K562 (cell line): ENCODE measurements around the gene ABHD8. TPM values are rescaled to one million over a fixed set of nuclear protein-coding genes. Genes with fewer than 3 reads are reported as not detected.

ENCODE experiments used
- ERF ChIP-seq: fragments of 450-650 bp; formaldehyde crosslinking; IDR thresholded peaks from 2 replicates; pipeline ENCODE4 v1.4.0; 2020; ENCODE audit warnings: mild to moderate bottlenecking, mixed read lengths
- JUN ChIP-seq, 2 experiments: sonication (generic) in 1 of 2; formaldehyde crosslinking in 1 of 2; IDR thresholded peaks; 2 replicates each; pipeline versions ENCODE4 v1.6.1 to v1.8.0; 2012 to 2022; ENCODE audit warnings: borderline replicate concordance in 2 of 2, mild to moderate bottlenecking in 2 of 2, improper control_type of control experiment in 1 of 2, low read depth in 1 of 2, low read length in 1 of 2, missing genetic modification reagents in 1 of 2
- TAF9B ChIP-seq: fragments of 450-650 bp; IDR thresholded peaks from 2 replicates; pipeline ENCODE4 v1.6.1; 2018; ENCODE audit warnings: mild to moderate bottlenecking; ENCODE audit not compliant: partially characterized antibody
- ZBTB1 ChIP-seq: sonication (generic); formaldehyde crosslinking; IDR thresholded peaks from 2 replicates; pipeline ENCODE4 v1.8.1; 2023; ENCODE audit warnings: missing genetic modification reagents, low read depth, mild to moderate bottlenecking, borderline replicate concordance
- ZNF184 ChIP-seq: sonication (generic); formaldehyde crosslinking; IDR thresholded peaks from 2 replicates; pipeline ENCODE4 v1.5.0; 2020; ENCODE audit warnings: missing genetic modification reagents
- ZNF263 ChIP-seq: sonication (generic); formaldehyde crosslinking; IDR thresholded peaks from 2 replicates; pipeline ENCODE4 v1.8.0; 2022; ENCODE audit warnings: mild to moderate bottlenecking, missing genetic modification reagents, borderline replicate concordance
- ZNF407 ChIP-seq: fragments of 450-650 bp; IDR thresholded peaks from 2 replicates; pipeline ENCODE4 v1.6.1; 2016; ENCODE audit warnings: low read depth
- polyA plus RNA-seq, 8 experiments: library from polyadenylated mRNA; depleted of rRNA in 4 of 8; stranded (reverse) in 5 of 8; unstranded in 3 of 8; fragments of >200 nt; fragmentation: Nextera tagmentation in 2 of 8; fragmentation: Illumina TruSeq in 1 of 8; extraction: Ambion mirVana in 2 of 8; extraction: Trizol in 1 of 8; gene quantifications; 2 replicates each; pipeline versions ENCODE4 v1.2.1 to v1.2.3, GENCODE V29; 2011 to 2014; ENCODE audit warnings: inconsistent platforms in 1 of 8, missing spikeins in 1 of 8
- total RNA-seq, 7 experiments: library from RNA; depleted of rRNA in 6 of 7; stranded (reverse); fragments of >200 nt in 6 of 7; fragmentation: Illumina TruSeq in 2 of 7; extraction: Trizol in 2 of 7; gene quantifications; 2 replicates each; pipeline versions ENCODE4 v1.2.1 to v1.2.3, GENCODE V29; 2011 to 2021; ENCODE audit warnings: low replicate concordance in 1 of 7
- TF ChIP-seq, protein P1 (sequence below): fragments of 250-450 bp; sonication (Bioruptor Pico); IDR thresholded peaks from 2 replicates; pipeline ENCODE4 v1.8.0; 2022; ENCODE audit warnings: inconsistent platforms
- TF ChIP-seq, protein P2 (sequence below): fragments of 250-450 bp; sonication (Bioruptor Pico); IDR thresholded peaks from 2 replicates; pipeline ENCODE4 v1.8.0; 2021; ENCODE audit warnings: mild to moderate bottlenecking, moderate library complexity
- TF ChIP-seq, protein P3 (sequence below), 2 experiments: IDR thresholded peaks; 2 replicates each; pipeline ENCODE4 v1.6.1; 2012; ENCODE audit warnings: improper control_type of control experiment in 2 of 2, low read depth in 2 of 2, low read length in 2 of 2, borderline replicate concordance in 1 of 2

The ABHD8 gene
- total and polyA plus RNA-seq, 9 of the 15 experiments (the other 6 are each of a cell fraction or from before 2014, with no cell fraction given) = 0.04 to 6.6 (median 2.0) TPM; not detected in 1

DNA sequence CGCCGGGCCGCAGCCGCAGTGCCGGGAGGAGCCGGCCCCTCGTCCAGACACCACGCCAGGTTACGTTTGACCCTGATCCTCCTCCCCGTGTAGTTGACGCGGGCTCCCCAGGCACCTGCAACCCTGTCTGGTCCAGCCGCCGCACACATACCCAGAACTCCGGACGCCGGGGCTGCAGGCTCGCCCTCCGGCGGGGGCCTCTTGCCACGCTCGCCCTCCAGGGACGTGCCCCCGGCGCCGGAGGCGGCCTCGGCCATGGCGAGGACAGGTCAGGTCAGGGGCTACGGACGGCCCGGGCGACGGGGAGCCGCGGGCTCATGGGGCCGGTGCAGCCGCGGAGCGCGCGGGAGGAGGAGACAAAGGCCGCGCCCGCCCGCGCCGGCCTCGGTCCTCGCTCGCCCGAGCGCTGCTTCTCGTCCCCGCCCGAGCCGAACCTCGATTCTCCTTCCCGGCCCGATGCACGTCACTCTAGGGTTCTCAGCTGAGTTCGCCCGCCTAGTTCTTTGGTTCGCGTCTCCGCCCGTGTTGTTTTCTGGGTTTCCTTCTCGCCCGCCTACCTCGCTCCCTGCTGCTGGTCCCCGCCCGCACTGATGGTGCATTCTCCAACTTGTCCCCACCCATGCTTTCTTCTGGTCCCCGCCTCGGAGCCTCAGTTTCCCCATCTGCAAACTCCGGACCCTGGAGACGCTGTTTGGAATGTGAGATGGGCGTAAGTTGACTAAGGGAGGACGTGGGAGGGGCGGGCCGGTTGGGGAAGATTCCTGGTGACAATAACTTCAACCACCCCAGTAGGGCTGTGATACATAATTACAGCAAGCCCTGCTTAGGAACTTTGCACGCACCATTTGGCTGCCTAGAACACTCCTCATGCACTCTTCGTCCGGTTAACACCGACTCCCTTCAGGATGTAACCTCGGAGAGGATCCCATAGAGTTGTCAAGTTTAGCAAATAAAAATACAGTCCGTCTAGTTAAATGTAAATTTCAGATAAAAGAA lies 31.5 kb upstream of the ABHD8 start, which contains the start of gene ANO8 (continued):
- TF ChIP-seq JUN (IDR thresholded peaks at IDR 0.05; ENCODE audit: borderline replicate concordance, low read depth, low read length) (peak; percentile 76; the same call in 1 of the 2 replicates), JUN (CRISPR knock-in tag; IDR thresholded peaks at IDR 0.05; ENCODE audit: borderline replicate concordance) (no peak), ZBTB1 (CRISPR knock-in tag) (no peak; the same call in 1 of the 2 replicates), ZNF184 (CRISPR knock-in tag) (no peak), ZNF407 (no peak), ERF (CRISPR knock-in tag) (peak; percentile 93; the same call in 1 of the 2 replicates), ZNF263 (CRISPR knock-in tag) (no peak; the same call in 1 of the 2 replicates), TAF9B (no peak)
- TF ChIP-seq, protein P1, sequence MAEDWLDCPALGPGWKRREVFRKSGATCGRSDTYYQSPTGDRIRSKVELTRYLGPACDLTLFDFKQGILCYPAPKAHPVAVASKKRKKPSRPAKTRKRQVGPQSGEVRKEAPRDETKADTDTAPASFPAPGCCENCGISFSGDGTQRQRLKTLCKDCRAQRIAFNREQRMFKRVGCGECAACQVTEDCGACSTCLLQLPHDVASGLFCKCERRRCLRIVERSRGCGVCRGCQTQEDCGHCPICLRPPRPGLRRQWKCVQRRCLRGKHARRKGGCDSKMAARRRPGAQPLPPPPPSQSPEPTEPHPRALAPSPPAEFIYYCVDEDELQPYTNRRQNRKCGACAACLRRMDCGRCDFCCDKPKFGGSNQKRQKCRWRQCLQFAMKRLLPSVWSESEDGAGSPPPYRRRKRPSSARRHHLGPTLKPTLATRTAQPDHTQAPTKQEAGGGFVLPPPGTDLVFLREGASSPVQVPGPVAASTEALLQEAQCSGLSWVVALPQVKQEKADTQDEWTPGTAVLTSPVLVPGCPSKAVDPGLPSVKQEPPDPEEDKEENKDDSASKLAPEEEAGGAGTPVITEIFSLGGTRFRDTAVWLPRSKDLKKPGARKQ (CRISPR knock-in tag) = no peak
- TF ChIP-seq, protein P2, sequence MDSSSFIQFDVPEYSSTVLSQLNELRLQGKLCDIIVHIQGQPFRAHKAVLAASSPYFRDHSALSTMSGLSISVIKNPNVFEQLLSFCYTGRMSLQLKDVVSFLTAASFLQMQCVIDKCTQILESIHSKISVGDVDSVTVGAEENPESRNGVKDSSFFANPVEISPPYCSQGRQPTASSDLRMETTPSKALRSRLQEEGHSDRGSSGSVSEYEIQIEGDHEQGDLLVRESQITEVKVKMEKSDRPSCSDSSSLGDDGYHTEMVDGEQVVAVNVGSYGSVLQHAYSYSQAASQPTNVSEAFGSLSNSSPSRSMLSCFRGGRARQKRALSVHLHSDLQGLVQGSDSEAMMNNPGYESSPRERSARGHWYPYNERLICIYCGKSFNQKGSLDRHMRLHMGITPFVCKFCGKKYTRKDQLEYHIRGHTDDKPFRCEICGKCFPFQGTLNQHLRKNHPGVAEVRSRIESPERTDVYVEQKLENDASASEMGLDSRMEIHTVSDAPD (CRISPR knock-in tag) = no peak
- TF ChIP-seq, protein P3, sequence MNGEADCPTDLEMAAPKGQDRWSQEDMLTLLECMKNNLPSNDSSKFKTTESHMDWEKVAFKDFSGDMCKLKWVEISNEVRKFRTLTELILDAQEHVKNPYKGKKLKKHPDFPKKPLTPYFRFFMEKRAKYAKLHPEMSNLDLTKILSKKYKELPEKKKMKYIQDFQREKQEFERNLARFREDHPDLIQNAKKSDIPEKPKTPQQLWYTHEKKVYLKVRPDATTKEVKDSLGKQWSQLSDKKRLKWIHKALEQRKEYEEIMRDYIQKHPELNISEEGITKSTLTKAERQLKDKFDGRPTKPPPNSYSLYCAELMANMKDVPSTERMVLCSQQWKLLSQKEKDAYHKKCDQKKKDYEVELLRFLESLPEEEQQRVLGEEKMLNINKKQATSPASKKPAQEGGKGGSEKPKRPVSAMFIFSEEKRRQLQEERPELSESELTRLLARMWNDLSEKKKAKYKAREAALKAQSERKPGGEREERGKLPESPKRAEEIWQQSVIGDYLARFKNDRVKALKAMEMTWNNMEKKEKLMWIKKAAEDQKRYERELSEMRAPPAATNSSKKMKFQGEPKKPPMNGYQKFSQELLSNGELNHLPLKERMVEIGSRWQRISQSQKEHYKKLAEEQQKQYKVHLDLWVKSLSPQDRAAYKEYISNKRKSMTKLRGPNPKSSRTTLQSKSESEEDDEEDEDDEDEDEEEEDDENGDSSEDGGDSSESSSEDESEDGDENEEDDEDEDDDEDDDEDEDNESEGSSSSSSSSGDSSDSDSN (IDR thresholded peaks at IDR 0.05; ENCODE audit: borderline replicate concordance in 1 of 2, low read depth in 2 of 2, low read length in 2 of 2) = peak; percentile 91 to 99
